A172 (cell line): ENCODE measurements around the gene ARNT2. TPM values are rescaled to one million over a fixed set of nuclear protein-coding genes. Genes with fewer than 3 reads are reported as not detected.

Experiments
- total RNA-seq: library from RNA; depleted of rRNA; stranded (reverse); fragments of >200 nt; shearing (Covaris generic); gene quantifications from 2 replicates; pipeline ENCODE4 v1.2.3, GENCODE V29; 2014; rRNA removed

ARNT2 gene
- total RNA-seq, 1 experiment from 2014 or later = 14.2 TPM

Other genes starting within 250 kb of the ARNT2 start
- gene CTXND1, start 152.2 kb upstream of the ARNT2 start, total RNA-seq = not detected in 2 replicates